Choroid plexus epithelial cell (primary cell): ENCODE results near the gene KRT73.

Experiments
- DNase-seq: peaks from one replicate; pipeline ENCODE4 v3.0.0-alpha.2; 2010; ENCODE audit warnings: low read depth
- H3K4me3 ChIP-seq: 2 replicates; pipeline ENCODE4 v1.5.1; 2011; ENCODE audit warnings: low read depth, mild to moderate bottlenecking, control low read depth, low read length, moderate library complexity
- TF ChIP-seq, protein P1 (sequence below): conservative IDR thresholded peaks from 2 replicates; pipeline ENCODE4 v1.5.1; 2011; ENCODE audit warnings: low read depth, mild to moderate bottlenecking, control low read depth, inconsistent platforms, low read length, moderate library complexity

The KRT73 gene

DNA sequence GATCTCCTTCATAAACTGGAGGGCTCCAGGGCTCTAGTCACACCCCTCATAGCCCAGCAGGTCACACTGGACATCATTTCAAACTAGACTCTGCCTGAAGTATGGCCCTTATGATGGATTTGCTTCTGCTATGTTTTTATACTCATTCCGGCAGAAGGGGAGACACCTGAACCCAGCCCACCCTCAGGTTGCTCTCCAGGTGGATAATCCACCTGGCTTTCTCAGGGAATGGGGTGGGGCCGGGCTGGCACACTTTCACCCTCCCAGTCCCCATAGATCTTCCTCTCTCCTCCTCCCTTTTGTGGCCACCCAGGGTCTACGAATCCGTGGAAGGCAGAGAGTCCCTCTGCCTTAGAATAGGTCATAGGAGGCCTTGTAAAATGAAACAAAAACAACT, 9.8 kb upstream of the KRT73 start:
- TF ChIP-seq, protein P1, sequence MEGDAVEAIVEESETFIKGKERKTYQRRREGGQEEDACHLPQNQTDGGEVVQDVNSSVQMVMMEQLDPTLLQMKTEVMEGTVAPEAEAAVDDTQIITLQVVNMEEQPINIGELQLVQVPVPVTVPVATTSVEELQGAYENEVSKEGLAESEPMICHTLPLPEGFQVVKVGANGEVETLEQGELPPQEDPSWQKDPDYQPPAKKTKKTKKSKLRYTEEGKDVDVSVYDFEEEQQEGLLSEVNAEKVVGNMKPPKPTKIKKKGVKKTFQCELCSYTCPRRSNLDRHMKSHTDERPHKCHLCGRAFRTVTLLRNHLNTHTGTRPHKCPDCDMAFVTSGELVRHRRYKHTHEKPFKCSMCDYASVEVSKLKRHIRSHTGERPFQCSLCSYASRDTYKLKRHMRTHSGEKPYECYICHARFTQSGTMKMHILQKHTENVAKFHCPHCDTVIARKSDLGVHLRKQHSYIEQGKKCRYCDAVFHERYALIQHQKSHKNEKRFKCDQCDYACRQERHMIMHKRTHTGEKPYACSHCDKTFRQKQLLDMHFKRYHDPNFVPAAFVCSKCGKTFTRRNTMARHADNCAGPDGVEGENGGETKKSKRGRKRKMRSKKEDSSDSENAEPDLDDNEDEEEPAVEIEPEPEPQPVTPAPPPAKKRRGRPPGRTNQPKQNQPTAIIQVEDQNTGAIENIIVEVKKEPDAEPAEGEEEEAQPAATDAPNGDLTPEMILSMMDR: no peak
- no peak overlapping the region for H3K4me3 ChIP-seq
- no peak for DNase-seq

DNA sequence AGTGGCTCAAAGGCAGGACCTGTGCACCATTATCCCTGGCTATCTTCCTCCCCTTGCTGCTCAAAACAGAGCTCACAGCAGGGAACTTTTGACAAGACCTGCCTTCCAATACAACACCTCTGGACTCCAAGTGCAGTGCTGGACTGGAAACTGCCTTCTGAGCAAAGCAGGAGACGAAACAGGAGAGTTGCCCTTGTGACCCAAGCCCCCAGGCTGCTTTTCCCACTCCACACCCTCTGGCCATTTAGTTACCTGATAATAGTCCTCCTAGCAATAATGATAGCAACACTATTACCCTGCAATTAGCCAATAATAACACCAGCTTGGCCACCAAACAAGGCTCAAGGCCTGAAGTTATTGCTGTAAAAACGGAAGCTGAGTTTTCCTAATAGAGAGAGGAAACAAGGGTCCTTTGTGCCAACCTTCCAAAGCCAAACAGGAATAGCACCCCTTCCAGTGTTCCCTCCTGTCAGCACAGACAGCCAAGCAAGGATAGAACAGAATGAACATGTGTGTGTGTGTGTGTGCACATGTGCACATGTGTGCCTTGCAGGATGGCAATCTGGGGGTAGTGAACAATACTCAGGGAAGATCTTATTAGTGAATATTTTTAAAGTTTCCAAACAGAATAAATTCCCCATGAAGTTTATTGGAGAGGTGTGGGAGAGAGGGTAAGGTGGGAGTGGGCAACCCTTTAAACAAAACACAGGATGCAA, 9.2 kb upstream of the KRT73 start:
- TF ChIP-seq, protein P1: no peak
- no peak overlapping the region for H3K4me3 ChIP-seq
- DNase-seq: no peak

DNA sequence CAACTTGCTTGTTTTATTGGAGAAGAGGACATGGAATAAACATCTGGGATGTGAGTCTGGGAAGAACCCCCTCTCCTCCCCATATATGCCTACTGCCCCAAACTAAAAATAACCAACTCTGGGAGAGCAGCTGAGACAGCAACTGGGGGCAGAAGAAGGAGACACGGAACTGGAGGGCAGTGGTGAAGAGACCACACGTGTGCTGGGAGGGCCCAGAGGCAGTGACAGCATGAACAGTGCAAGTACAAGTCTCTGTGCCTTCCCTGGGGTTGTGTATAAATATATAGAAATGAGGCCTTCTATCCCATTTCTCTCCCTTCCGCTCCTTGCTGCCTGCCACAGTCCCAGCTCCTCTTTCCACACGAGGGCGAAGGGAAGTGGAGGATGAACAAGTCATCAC, 4.0 kb upstream of the KRT73 start:
- no peak for DNase-seq
- H3K4me3 ChIP-seq: no peak overlapping the region
- TF ChIP-seq, protein P1: no peak

DNA sequence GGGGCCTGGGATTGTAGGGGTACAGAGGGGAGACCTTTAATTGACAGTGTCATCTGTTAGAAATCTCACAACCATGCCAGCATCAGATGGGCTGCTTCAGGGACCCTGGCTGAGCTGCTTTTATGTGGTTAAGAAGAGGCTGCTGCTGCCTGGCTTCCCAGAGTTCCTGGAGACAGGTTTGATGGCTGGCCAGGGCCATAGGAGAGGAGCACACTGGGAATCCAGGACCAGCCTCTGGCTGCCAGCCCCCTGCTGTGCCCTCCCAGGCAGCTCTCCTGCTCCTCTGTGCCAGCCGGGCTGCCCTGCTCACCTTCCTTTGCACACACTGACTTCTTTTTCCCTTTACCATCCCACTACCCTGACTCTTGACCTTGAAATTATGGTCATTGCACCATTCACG, 507 bp upstream of the KRT73 start:
- TF ChIP-seq, protein P1: no peak
- DNase-seq: no peak

DNA sequence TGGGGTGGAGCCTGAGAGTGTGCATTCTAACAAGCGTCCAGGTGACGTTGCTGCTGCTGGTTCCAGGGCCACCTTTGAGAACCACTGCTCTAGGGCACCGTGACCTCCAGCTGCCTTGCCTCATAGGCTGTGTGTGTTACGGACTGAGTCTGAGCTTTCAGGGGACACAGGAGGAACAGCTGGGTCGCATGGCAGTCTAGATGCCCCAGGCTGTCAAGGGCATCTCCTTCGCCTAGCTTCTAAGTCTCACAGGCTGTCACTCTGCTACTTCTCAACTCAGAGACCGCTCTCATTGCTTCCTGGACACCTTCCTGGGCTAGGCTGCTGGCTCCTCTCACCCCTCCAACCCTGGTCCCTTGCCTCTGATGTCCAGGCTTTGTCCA, 965 bp downstream of the KRT73 start:
- TF ChIP-seq, protein P1: no peak
- H3K4me3 ChIP-seq: no peak overlapping the region
- DNase-seq: no peak

More for the DNA sequence above, 507 bp upstream of the KRT73 start:
- H3K4me3 ChIP-seq: no peak overlapping the region

DNA sequence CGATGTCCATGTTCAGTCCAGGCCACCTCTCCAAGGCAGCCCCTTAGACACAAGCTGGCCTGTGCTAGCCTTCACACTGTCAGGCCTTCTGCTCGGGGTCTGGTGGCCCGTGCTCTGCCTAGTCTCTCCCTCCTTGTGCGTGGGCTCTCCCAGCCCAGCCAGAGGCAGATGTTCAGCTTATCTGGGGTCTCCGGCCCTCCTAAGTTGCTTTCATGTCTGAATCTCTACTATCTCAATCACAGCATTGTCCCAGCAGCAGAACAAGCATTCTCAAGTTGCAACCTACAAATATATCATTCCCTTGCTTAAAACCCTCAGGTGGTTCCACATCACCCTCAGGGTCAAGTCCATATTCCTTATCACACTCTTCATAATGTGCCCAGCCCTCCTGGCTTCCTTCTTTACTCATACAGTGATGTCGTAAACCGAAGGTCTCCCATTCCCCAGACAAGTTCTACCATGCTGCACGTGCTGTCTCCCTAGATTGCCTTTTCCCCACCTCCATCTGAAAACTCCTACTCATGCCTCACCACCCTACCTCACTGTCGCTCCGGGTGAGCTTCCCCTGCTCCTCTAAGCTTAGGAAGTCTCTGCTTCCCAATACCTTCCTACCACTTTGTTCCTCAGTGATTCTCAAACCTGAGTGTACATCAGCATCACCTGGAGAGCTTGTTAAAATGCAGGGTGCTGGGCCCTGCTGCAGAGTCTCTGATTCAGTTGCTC, 1.5 kb downstream of the KRT73 start:
- no peak for DNase-seq
- no peak overlapping the region for H3K4me3 ChIP-seq
- TF ChIP-seq, protein P1: no peak

DNA sequence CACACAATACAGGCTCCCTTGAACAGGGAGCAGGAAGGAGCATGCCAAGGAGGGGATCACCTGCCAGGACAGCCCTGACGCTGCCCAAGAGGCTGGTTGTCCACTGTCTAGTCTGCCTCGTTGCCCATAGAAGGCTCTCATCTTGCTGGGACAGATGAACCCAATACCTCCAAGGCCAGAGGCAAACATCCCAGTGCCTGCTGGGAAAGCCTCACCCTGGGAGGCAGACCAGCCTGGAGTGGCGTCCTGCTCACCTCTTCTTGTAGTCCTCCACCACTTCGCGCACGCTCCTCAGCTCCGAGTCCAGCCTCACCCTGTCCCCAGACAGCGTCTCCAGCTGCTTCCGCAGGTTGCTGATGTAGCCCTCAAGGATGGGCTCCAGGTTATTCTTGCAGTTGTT, 2.4 kb downstream of the KRT73 start:
- TF ChIP-seq, protein P1: no peak
- DNase-seq: no peak
- no peak overlapping the region for H3K4me3 ChIP-seq
